ENCODE measurements around the gene RAD51AP1.

Gene RAD51AP1

DNA sequence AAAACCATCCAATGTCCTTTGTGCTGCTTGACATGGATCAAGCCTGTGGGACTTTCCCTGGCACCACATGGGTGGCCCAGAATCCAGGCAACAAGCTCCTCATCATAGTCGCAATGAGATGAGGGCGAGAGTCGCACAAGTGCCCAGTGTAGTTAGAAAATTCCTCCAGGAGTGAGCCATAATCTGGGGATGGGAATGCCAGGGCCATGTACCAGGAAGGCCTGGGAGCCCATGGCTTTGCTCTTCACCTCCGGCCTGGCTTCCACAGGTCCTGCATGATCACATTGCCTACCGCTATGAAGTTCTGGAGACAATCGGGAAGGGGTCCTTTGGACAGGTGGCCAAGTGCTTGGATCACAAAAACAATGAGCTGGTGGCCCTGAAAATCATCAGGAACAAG is 57.2 kb downstream of the RAD51AP1 start:
- DNase-seq: no peak

DNA sequence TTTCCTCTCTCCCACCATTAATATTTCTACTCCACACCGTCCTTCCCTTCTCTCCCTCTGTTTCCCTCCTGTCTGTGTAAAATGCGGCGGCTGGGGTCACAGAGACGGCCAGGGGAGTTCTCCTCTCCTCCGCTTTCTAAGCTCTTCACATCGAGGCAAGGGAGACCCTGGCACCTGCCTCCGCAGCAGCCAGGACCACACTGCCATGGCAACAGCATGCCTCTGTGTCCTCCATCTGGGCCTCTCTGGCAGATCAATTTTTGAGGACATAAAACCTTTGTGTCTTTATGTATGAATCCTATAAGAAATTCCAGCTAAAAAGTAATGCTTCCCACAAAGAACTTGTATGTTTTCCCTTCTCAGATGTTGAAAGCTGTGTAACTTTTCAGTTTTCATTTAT is 64.7 kb downstream of the RAD51AP1 start:
- DNase-seq: no peak

- no peak for DNase-seq
Measured at GRCh38 chr12:4603946-4604345, 65.3 kb downstream of the RAD51AP1 start.

GRCh38 chr12:4604684-4605193 is 66.0 kb downstream of the RAD51AP1 start:
- peak; percentile 85 for DNase-seq

- no peak for DNase-seq
Measured at GRCh38 chr12:4607056-4607455, 68.4 kb downstream of the RAD51AP1 start.

DNA sequence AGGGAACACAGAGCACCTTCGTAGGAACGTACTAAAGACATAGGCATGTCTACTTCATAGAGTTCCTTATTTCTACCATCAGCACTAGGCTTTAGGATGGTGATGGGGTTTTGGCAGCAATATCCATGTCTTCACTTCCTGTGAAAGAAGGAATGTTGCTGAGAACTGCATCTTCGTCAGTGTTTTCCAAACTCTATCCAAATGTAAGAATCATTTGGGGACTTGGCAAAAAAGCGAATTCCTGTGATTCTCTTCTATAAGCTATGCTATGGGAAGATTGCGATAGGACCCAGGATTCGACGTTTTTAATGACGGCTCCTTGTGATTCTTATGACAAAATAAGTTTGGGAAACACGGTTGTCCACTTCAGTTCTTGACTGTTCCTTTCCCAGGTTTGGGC is 70.4 kb downstream of the RAD51AP1 start:
- no peak for DNase-seq
